Activated CD4-positive, alpha-beta T cell treated with anti-CD3 and anti-CD28 coated beads for 4 hours (primary cell): ENCODE data around the gene EVPLL.
"Not testable (repeated sequence)": the region's sequence is repeated elsewhere in the genome, so short reads cannot be mapped to it uniquely, and the experiment has no call there.

Experiments
- DNase-seq, 2 donors: peaks; one replicate each; pipeline ENCODE4 v3.0.0-alpha.2; 2020

Gene EVPLL

GRCh38 chr17:18379246-18380146, 1.9 kb downstream of the EVPLL start:
- no peak for DNase-seq

- DNase-seq: no peak
Measured at GRCh38 chr17:18380471-18381157, 3.0 kb downstream of the EVPLL start.

- no peak for DNase-seq
Measured at GRCh38 chr17:18381158-18381952, 3.8 kb downstream of the EVPLL start.

- no peak for DNase-seq
Measured at GRCh38 chr17:18381953-18382245, 4.3 kb downstream of the EVPLL start.

GRCh38 chr17:18382441-18383078, 5.0 kb downstream of the EVPLL start:
- no peak for DNase-seq

GRCh38 chr17:18383079-18383481, 5.5 kb downstream of the EVPLL start:
- peak in 1 of 2 donors; percentile 21 for DNase-seq

GRCh38 chr17:18384271-18384670, 6.7 kb downstream of the EVPLL start:
- DNase-seq: not testable (repeated sequence)

GRCh38 chr17:18387583-18387982, 10.0 kb downstream of the EVPLL start:
- not testable (repeated sequence) for DNase-seq

- DNase-seq: not testable (repeated sequence)
Measured at GRCh38 chr17:18388266-18388665, 10.7 kb downstream of the EVPLL start.

- not testable (repeated sequence) for DNase-seq
Measured at GRCh38 chr17:18388728-18389127, 11.2 kb downstream of the EVPLL start.

GRCh38 chr17:18401872-18402590, 24.5 kb downstream of the EVPLL start:
- DNase-seq: not testable (repeated sequence)

- not testable (repeated sequence) for DNase-seq
Measured at GRCh38 chr17:18403166-18403565, 25.6 kb downstream of the EVPLL start.

- not testable (repeated sequence) for DNase-seq
Measured at GRCh38 chr17:18403604-18404003, 26.0 kb downstream of the EVPLL start.

- DNase-seq: not testable (repeated sequence)
Measured at GRCh38 chr17:18408906-18409305, 31.3 kb downstream of the EVPLL start.

GRCh38 chr17:18409321-18409720, 31.7 kb downstream of the EVPLL start:
- not testable (repeated sequence) for DNase-seq

GRCh38 chr17:18410736-18411135, 33.2 kb downstream of the EVPLL start:
- DNase-seq: not testable (repeated sequence)

GRCh38 chr17:18411377-18411864, 33.8 kb downstream of the EVPLL start:
- DNase-seq: peak; percentile 3 to 15

GRCh38 chr17:18412001-18412538, 34.5 kb downstream of the EVPLL start:
- DNase-seq: not testable (repeated sequence)

- DNase-seq: not testable (repeated sequence)
Measured at GRCh38 chr17:18421521-18421920, 43.9 kb downstream of the EVPLL start.

GRCh38 chr17:18422464-18422863, 44.9 kb downstream of the EVPLL start:
- DNase-seq: not testable (repeated sequence)

GRCh38 chr17:18423015-18423414, 45.4 kb downstream of the EVPLL start:
- DNase-seq: not testable (repeated sequence)
